Myocyte (in vitro differentiated cells): ENCODE data around the gene ZDHHC18. TPM values are rescaled to one million over a fixed set of nuclear protein-coding genes. Genes with fewer than 3 reads are reported as not detected.
A peak's percentile ranks its signal among the peaks of the same experiment; 100 is the strongest.
"Not testable (repeated sequence)": the region's sequence is repeated elsewhere in the genome, so short reads cannot be mapped to it uniquely, and the experiment has no call there.

ENCODE experiments used
- DNase-seq: peaks from one replicate; pipeline ENCODE4 v3.0.0-alpha.2; 2012; ENCODE audit warnings: low read depth
- total RNA-seq: library from RNA; depleted of rRNA; stranded (reverse); fragments of >200 nt; gene quantifications from 2 replicates; pipeline ENCODE4 v1.2.3, GENCODE V29; 2014

ZDHHC18 gene
- total RNA-seq, 1 donor from 2014 or later = 11.8 TPM

- DNase-seq = no peak
Observed at GRCh38 chr1:26790551-26790953, 35.9 kb upstream of the ZDHHC18 start.

GRCh38 chr1:26791148-26791547, 35.3 kb upstream of the ZDHHC18 start:
- DNase-seq = no peak

GRCh38 chr1:26791626-26792025, 34.9 kb upstream of the ZDHHC18 start:
- no peak for DNase-seq

GRCh38 chr1:26792924-26793323, 33.6 kb upstream of the ZDHHC18 start:
- no peak for DNase-seq

- DNase-seq = no peak
Observed at GRCh38 chr1:26794391-26794790, 32.1 kb upstream of the ZDHHC18 start.

GRCh38 chr1:26797627-26798026, 28.9 kb upstream of the ZDHHC18 start:
- no peak for DNase-seq

GRCh38 chr1:26799479-26800142, 26.9 kb upstream of the ZDHHC18 start:
- DNase-seq = peak; percentile 97

- not testable (repeated sequence) for DNase-seq
Observed at GRCh38 chr1:26803932-26804331, 22.6 kb upstream of the ZDHHC18 start.

- DNase-seq = peak; percentile 77
Observed at GRCh38 chr1:26810105-26810504, 16.4 kb upstream of the ZDHHC18 start.

GRCh38 chr1:26811057-26811456, 15.4 kb upstream of the ZDHHC18 start:
- no peak for DNase-seq

GRCh38 chr1:26811708-26812107, 14.8 kb upstream of the ZDHHC18 start:
- DNase-seq = no peak

- DNase-seq = no peak
Observed at GRCh38 chr1:26814377-26814776, 12.1 kb upstream of the ZDHHC18 start.

GRCh38 chr1:26814893-26815292, 11.6 kb upstream of the ZDHHC18 start:
- DNase-seq = no peak

- DNase-seq = no peak
Observed at GRCh38 chr1:26820784-26821269, 5.7 kb upstream of the ZDHHC18 start.

GRCh38 chr1:26822737-26823395, 3.6 kb upstream of the ZDHHC18 start:
- DNase-seq = no peak

GRCh38 chr1:26824731-26825130, 1.8 kb upstream of the ZDHHC18 start:
- no peak for DNase-seq

- no peak for DNase-seq
Observed at GRCh38 chr1:26827106-26827604, 667 bp downstream of the ZDHHC18 start.

- peak; percentile 33 for DNase-seq
Observed at GRCh38 chr1:26827663-26828062, 1.2 kb downstream of the ZDHHC18 start.

GRCh38 chr1:26828411-26828991, 2.0 kb downstream of the ZDHHC18 start:
- no peak for DNase-seq

GRCh38 chr1:26829184-26829911, 2.9 kb downstream of the ZDHHC18 start:
- DNase-seq = no peak

- DNase-seq = no peak
Observed at GRCh38 chr1:26831059-26831458, 4.6 kb downstream of the ZDHHC18 start.
